Body of pancreas (tissue), 4 donors: ENCODE measurements around the gene ERCC1.

ENCODE experiments used
- POLR2A ChIP-seq, 3 donors: fragments of 450-650 bp; IDR thresholded peaks; one replicate each; pipeline ENCODE4 v1.6.1; 2016; ENCODE audit warnings: antibody characterized with exemption in 3 of 3, mild to moderate bottlenecking in 2 of 3
- TF ChIP-seq, protein P1 (sequence below), 7 experiments: fragments of 450-650 bp in 4 of 7; fragments of 200-600 bp in 3 of 7; sonication (generic) in 3 of 7; IDR thresholded peaks; one replicate each; pipeline ENCODE4 v1.5.1; 2016 to 2019; ENCODE audit warnings: antibody characterized with exemption in 7 of 7

DNA sequence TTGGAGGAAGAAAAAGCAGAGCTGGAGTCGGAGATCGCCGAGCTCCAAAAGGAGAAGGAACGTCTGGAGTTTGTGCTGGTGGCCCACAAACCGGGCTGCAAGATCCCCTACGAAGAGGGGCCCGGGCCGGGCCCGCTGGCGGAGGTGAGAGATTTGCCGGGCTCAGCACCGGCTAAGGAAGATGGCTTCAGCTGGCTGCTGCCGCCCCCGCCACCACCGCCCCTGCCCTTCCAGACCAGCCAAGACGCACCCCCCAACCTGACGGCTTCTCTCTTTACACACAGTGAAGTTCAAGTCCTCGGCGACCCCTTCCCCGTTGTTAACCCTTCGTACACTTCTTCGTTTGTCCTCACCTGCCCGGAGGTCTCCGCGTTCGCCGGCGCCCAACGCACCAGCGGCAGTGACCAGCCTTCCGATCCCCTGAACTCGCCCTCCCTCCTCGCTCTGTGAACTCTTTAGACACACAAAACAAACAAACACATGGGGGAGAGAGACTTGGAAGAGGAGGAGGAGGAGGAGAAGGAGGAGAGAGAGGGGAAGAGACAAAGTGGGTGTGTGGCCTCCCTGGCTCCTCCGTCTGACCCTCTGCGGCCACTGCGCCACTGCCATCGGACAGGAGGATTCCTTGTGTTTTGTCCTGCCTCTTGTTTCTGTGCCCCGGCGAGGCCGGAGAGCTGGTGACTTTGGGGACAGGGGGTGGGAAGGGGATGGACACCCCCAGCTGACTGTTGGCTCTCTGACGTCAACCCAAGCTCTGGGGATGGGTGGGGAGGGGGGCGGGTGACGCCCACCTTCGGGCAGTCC is 49.0 kb upstream of the ERCC1 start:
- TF ChIP-seq, protein P1, sequence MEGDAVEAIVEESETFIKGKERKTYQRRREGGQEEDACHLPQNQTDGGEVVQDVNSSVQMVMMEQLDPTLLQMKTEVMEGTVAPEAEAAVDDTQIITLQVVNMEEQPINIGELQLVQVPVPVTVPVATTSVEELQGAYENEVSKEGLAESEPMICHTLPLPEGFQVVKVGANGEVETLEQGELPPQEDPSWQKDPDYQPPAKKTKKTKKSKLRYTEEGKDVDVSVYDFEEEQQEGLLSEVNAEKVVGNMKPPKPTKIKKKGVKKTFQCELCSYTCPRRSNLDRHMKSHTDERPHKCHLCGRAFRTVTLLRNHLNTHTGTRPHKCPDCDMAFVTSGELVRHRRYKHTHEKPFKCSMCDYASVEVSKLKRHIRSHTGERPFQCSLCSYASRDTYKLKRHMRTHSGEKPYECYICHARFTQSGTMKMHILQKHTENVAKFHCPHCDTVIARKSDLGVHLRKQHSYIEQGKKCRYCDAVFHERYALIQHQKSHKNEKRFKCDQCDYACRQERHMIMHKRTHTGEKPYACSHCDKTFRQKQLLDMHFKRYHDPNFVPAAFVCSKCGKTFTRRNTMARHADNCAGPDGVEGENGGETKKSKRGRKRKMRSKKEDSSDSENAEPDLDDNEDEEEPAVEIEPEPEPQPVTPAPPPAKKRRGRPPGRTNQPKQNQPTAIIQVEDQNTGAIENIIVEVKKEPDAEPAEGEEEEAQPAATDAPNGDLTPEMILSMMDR (IDR thresholded peaks at IDR 0.05) = no peak
- TF ChIP-seq POLR2A (IDR thresholded peaks at IDR 0.05) = no peak
